GM12875 (cell line): ENCODE results near the gene THSD7A.

Experiments used
- H3K4me3 ChIP-seq: one replicate; pipeline ENCODE4 v1.5.1; 2011; ENCODE audit warnings: low read depth, low read length, control low read depth
- TF ChIP-seq, protein P1 (sequence below): IDR thresholded peaks from 2 replicates; pipeline ENCODE4 v1.5.1; 2011; ENCODE audit warnings: low read depth, mild to moderate bottlenecking, control low read depth, inconsistent platforms, low read length, moderate library complexity, borderline replicate concordance; ENCODE audit not compliant: insufficient read depth

Gene THSD7A

DNA sequence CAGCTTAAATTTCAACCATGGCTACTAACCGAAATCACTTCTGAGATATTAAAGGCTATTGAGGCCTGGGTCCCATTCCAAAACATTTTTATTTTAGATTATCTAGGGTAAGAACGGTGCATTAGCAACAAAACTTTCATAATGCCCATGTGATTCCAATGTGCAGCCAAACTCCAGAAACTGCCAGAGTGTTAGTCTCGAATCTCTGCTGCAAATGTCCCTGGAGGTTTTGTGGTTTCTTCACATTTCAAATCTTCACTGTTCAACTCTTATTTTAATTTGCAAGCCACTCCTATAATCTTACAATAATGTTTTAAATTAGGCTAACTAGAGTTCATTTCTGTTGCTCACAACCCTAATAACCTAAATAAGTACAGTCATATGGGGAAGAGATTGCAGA, 501.3 kb downstream of the THSD7A start:
- TF ChIP-seq, protein P1, sequence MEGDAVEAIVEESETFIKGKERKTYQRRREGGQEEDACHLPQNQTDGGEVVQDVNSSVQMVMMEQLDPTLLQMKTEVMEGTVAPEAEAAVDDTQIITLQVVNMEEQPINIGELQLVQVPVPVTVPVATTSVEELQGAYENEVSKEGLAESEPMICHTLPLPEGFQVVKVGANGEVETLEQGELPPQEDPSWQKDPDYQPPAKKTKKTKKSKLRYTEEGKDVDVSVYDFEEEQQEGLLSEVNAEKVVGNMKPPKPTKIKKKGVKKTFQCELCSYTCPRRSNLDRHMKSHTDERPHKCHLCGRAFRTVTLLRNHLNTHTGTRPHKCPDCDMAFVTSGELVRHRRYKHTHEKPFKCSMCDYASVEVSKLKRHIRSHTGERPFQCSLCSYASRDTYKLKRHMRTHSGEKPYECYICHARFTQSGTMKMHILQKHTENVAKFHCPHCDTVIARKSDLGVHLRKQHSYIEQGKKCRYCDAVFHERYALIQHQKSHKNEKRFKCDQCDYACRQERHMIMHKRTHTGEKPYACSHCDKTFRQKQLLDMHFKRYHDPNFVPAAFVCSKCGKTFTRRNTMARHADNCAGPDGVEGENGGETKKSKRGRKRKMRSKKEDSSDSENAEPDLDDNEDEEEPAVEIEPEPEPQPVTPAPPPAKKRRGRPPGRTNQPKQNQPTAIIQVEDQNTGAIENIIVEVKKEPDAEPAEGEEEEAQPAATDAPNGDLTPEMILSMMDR = no peak
- no peak overlapping the region for H3K4me3 ChIP-seq

GRCh38 chr7:11330208-11330607, 501.8 kb downstream of the THSD7A start:
- H3K4me3 ChIP-seq = no peak overlapping the region
- TF ChIP-seq, protein P1 = no peak

GRCh38 chr7:11329626-11330025, 502.4 kb downstream of the THSD7A start:
- H3K4me3 ChIP-seq = no peak overlapping the region
- TF ChIP-seq, protein P1 = no peak

GRCh38 chr7:11328309-11328708, 503.7 kb downstream of the THSD7A start:
- TF ChIP-seq, protein P1 = no peak
- H3K4me3 ChIP-seq = no peak overlapping the region

DNA sequence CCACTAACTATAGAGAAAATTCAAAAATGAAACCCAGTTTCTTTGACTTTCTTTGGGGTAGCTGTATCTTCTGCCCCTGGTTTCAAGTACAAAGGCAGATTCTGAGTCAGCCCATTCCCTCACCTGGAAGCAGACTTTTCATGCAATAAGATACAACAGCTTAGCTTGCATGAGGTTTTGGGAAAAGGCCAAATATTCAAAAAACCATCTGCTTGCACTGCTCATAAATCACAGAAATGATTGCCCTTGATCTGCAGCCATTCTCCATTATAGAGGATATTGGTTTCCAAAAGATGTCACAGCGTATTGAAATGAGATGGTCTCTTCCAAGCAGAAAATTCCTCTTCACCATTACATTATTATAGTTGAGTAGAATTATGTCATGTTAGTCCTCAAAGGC, 504.4 kb downstream of the THSD7A start:
- no peak overlapping the region for H3K4me3 ChIP-seq
- TF ChIP-seq, protein P1 = no peak
